ENCODE results near the gene LYZL4.

- TF ChIP-seq CTCF (IDR thresholded peaks at IDR 0.05; ENCODE audit: insufficient read depth, low read length, poor library complexity, severe bottlenecking) (no peak), EZH2phosphoT487 (conservative IDR thresholded peaks at IDR 0.05; ENCODE audit: low read length) (no peak)
These were observed 14.5 kb upstream of the LYZL4 start for GRCh38 chr3:42424911-42425310.

Data from SU-DHL-6 (cell line).